GM12875 (cell line): Measurements from ENCODE around the gene KREMEN1.
"Not testable (repeated sequence)": the region's sequence is repeated elsewhere in the genome, so short reads cannot be mapped to it uniquely, and the experiment has no call there.

Source experiments
- H3K4me3 ChIP-seq: one replicate; pipeline ENCODE4 v1.5.1; 2011; ENCODE audit warnings: low read depth, low read length, control low read depth
- CTCF ChIP-seq: IDR thresholded peaks from 2 replicates; pipeline ENCODE4 v1.5.1; 2011; ENCODE audit warnings: low read depth, mild to moderate bottlenecking, control low read depth, inconsistent platforms, low read length, moderate library complexity, borderline replicate concordance; ENCODE audit not compliant: insufficient read depth

The KREMEN1 gene

DNA sequence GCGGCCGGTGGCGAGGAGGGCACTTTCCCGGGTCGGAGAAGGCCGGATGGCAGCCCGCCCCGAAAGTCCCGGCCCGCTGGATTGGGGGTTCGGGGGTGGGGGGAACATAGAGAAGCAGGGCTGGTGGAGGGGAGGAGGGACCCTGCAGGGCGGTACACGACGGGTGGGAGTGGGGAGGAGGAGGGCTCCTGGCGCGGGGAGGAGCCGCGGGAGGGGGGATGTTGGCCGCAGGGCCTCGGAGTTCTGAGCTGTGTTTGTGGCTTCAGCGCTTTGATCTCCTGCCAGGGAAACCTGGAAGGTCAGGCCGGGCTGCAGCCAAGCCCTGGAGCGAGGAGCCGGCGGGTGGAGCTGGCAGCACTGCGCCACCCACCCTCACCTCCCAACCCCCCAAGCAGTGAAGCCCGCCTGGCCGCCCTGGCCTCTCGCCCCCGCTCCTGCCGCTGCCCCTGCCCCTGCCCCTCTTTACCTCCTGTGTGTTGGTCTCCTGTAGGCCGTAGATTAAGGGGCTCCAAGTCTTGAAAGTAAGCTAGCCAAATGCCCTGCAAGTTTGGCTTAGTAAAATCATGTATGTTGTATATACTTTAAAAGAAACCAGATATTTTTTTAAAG lies 42.1 kb upstream of the KREMEN1 start:
- no peak for TF ChIP-seq CTCF
- no peak overlapping the region for H3K4me3 ChIP-seq

DNA sequence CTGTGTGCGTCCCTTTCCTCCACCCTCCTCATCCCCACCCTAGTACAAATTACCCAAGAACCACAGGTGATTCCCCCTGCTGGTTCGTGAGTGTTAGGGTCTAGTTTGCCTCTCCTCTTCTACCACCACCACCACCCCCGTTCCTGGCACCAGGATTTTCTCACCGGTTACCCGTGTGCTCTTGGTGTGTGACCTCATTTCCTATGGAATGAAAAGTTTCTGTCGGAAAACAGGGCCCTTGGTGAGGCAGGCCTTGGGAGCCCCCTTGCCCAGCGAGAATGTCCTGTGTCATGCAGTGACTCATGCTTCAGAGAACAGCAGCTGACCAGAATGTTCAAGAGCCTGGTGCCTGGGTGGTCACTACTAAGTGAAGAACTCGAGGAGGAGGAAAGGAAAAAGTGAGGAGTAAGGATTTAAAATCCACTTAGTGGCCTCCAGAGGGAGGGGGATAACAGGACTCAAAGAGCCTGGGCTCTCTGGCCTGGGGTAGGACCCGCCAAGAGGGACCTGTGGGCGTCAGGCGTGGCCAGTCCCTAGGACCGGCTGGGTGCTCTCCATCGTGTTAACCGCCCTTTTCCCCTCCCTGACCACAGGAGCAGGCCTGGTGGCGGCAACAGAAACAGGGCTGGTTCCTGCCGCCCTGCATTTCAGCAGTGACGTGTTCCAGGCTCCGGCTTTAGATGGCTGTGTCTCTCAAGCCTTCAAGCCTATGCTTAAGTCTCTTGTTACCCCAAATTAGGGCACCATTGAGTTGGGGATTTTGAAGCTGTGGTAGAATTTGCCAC lies 41.4 kb upstream of the KREMEN1 start:
- TF ChIP-seq CTCF, result no peak
- H3K4me3 ChIP-seq, result no peak overlapping the region

DNA sequence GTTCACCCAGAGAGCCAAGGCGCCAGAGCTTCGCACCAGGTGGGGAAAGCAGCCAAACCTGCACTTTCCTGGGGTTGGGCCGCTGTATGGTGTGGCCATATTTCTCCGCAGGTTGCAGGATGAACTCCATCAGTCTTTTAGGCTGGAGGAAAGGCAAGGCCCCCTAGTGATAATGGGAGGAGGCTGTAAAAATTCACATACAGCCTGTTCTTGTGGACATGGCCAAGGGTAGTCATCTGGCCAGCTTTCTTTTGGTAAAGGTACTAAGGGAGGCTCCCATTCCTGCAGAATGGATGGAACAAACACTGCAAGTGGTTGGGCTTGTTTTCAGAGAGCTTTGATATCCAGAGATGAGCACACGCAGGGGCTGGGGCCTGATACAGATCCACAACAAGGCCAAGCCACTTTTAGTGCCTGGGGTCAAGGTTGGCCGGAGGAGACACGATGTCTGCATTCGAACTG lies 40.8 kb upstream of the KREMEN1 start:
- no peak for TF ChIP-seq CTCF
- no peak overlapping the region for H3K4me3 ChIP-seq

DNA sequence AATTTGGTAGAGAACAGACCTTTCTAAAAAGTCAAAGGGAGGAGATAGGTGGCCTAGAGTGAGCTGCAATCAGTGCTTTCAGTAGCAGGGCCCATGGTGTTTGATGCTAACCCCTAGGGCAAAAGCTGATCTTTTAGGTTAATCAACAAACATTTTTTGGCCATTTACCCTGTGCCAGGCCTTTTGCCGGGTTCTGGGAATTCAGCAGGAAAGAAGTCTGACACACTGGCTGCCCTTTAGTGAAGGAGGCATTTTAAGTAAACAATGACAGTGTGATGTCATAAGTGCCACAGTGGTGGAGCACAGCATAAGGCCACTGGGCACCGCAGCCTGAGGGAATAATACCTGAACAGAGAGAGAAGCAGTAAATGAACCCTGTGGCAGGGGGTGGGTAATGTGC lies 40.3 kb upstream of the KREMEN1 start:
- TF ChIP-seq CTCF, result no peak
- no peak overlapping the region for H3K4me3 ChIP-seq

DNA sequence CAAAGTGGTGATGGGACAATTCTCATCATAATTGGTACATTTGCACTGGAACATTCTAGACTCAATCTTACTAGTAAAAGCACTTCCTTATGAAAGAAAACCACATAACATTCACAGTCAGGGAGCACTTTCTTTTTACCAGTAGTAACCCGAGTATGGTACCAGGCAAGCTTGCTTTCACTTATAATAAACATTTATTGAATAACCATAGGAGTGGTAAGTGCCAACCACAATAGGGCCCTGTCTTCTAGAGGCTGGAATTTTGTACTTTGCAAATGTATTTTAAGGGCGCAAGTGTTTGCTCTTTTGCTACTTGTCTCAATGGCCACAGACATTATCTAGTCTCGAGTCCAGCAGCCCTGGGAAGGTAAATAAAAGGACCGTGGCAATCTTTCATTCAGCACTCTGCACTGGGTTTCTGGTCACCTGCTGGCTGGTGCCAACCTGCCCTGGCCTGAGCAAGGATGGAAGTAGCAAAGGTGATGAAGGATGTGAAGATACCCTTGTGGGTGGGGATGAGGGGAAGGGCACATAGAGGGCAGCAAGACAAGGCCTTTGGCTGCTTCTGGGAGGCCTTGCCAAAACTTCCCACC lies 35.4 kb upstream of the KREMEN1 start:
- no peak overlapping the region for H3K4me3 ChIP-seq
- no peak for TF ChIP-seq CTCF

GRCh38 chr22:29039148-29039547 lies 33.7 kb upstream of the KREMEN1 start:
- no peak overlapping the region for H3K4me3 ChIP-seq
- no peak for TF ChIP-seq CTCF

- not testable (repeated sequence) for H3K4me3 ChIP-seq
These were observed 33.2 kb upstream of the KREMEN1 start for GRCh38 chr22:29039684-29040083.
